ENCODE measurements around the gene ERBB2. TPM values are rescaled to one million over a fixed set of nuclear protein-coding genes. Genes with fewer than 3 reads are reported as not detected.

Gene ERBB2
- total and polyA plus RNA-seq, 9 of the 15 experiments (the other 6 are each of a cell fraction or from before 2014, with no cell fraction given): 0.74 to 5.6 (median 3.3) TPM

DNA sequence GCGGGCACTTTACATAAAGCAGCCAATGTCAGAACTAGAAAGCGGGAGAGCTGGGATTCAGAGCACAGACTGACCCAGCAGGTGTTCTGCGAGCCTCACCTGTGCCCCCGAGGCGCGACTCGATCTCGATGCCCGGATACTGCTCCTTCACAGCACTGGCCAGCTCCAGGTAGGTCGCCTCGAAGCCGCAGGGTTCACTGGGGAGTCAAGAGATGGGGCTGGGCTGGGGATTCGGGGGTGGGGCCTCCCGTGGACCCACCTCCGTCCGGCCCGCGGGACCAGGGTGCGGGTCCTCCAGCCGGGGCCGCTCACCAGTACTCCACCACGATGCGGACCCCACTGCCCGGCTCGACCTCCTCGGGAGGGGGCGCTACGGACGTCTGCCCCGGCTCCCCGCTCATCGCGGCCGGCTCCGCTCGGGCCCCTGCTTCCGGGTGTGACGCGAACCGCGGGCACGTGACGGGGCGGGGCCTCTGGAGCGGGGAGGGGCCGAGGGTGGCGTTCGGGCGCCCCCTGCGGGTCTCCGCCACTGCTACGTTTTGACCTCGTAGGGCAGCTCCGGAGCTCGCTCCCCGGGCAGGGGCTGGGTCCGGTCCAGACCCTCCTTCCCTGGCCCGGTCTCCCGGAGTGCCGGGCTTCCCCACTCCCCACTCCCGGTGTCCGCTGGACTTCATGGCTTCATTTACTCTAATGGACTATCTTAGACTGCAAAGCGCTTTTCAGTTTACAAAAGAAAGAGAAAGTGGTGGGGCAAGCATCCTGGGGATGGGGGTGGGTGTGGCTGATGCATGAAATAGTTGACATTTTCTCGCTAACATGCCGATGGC is 30.4 kb downstream of the ERBB2 start, which contains the start of gene MIEN1 (continued):
- TF ChIP-seq, protein P1, sequence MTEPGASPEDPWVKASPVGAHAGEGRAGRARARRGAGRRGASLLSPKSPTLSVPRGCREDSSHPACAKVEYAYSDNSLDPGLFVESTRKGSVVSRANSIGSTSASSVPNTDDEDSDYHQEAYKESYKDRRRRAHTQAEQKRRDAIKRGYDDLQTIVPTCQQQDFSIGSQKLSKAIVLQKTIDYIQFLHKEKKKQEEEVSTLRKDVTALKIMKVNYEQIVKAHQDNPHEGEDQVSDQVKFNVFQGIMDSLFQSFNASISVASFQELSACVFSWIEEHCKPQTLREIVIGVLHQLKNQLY (CRISPR knock-in tag; conservative IDR thresholded peaks at IDR 0.05): no peak
- TF ChIP-seq ATF7 (IDR thresholded peaks at IDR 0.05) (peak; percentile 82), SMARCA5 (IDR thresholded peaks at IDR 0.05) (no peak), ZNF354B (CRISPR knock-in tag; IDR thresholded peaks at IDR 0.05) (no peak), KLF6 (CRISPR knock-in tag; IDR thresholded peaks at IDR 0.05; ENCODE audit: borderline replicate concordance) (no peak), YY1 (IDR thresholded peaks at IDR 0.05; ENCODE audit: borderline replicate concordance in 1 of 3, control insufficient read depth in 1 of 3, extremely low read depth in 1 of 3, insufficient read depth in 3 of 3, insufficient read length in 1 of 3, insufficient replicate concordance in 2 of 3, low read depth in 1 of 3, low read length in 2 of 3) (peak in 1 of 3 experiments; percentile 62), EGR1 (conservative IDR thresholded peaks at IDR 0.05) (0 out of 2 replicates have a peak, but pooled peaks have one; percentile 41), ZNF217 (CRISPR knock-in tag; IDR thresholded peaks at IDR 0.05) (no peak), JUND (IDR thresholded peaks at IDR 0.05; ENCODE audit: borderline replicate concordance, low read depth, low read length) (peak; percentile 55), JUND (tag; IDR thresholded peaks at IDR 0.05; ENCODE audit: borderline replicate concordance, low read depth, low read length) (no peak), FOSL1 (tag; conservative IDR thresholded peaks at IDR 0.05) (peak; percentile 55), U2AF1 (optimal IDR thresholded peaks at IDR 0.05; ENCODE audit: low read depth, low read length) (no peak), ATF1 (CRISPR knock-in tag; IDR thresholded peaks at IDR 0.05) (peak; percentile 32; the same call in 1 of the 2 replicates), ATF1 (tag; IDR thresholded peaks at IDR 0.05) (peak; percentile 97), LEF1 (IDR thresholded peaks at IDR 0.05) (0 out of 2 replicates have a peak, but pooled peaks have one; percentile 20), TSC22D4 (tag; IDR thresholded peaks at IDR 0.05) (no peak), POLR2G (IDR thresholded peaks at IDR 0.05; ENCODE audit: low read depth, low read length) (peak; percentile 92), RAD21 (CRISPR knock-in tag; conservative IDR thresholded peaks at IDR 0.05 in 1 of 2, IDR thresholded peaks at IDR 0.05 in 1 of 2) (peak; percentile 63 to 72), ZNF23 (CRISPR knock-in tag; IDR thresholded peaks at IDR 0.05) (no peak), ZFP36 (IDR thresholded peaks at IDR 0.05; ENCODE audit: low read depth, low read length, partially characterized antibody) (no peak), SAP30 (IDR thresholded peaks at IDR 0.05; ENCODE audit: borderline replicate concordance, insufficient read depth, low read depth, low read length, poor library complexity, severe bottlenecking) (peak; percentile 64), HDAC1 (IDR thresholded peaks at IDR 0.05) (peak in 1 of 2 experiments; percentile 79; a peak in 1 of 4 replicates), POLR2A (conservative IDR thresholded peaks at IDR 0.05) (peak; percentile 85), ZNF408 (CRISPR knock-in tag; IDR thresholded peaks at IDR 0.05; ENCODE audit: low read depth) (no peak), KDM2B (CRISPR knock-in tag; IDR thresholded peaks at IDR 0.05) (0 out of 2 replicates have a peak, but pooled peaks have one; percentile 47)
- TF ChIP-seq, protein P2, sequence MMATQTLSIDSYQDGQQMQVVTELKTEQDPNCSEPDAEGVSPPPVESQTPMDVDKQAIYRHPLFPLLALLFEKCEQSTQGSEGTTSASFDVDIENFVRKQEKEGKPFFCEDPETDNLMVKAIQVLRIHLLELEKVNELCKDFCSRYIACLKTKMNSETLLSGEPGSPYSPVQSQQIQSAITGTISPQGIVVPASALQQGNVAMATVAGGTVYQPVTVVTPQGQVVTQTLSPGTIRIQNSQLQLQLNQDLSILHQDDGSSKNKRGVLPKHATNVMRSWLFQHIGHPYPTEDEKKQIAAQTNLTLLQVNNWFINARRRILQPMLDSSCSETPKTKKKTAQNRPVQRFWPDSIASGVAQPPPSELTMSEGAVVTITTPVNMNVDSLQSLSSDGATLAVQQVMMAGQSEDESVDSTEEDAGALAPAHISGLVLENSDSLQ (IDR thresholded peaks at IDR 0.05): no peak
- TF ChIP-seq, protein P3, sequence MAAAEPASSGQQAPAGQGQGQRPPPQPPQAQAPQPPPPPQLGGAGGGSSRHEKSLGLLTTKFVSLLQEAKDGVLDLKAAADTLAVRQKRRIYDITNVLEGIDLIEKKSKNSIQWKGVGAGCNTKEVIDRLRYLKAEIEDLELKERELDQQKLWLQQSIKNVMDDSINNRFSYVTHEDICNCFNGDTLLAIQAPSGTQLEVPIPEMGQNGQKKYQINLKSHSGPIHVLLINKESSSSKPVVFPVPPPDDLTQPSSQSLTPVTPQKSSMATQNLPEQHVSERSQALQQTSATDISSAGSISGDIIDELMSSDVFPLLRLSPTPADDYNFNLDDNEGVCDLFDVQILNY (CRISPR knock-in tag; IDR thresholded peaks at IDR 0.05): no peak
